NCI-H1417 (cell line): ENCODE measurements around the gene TCN2.
"Not testable (repeated sequence)": the region's sequence is repeated elsewhere in the genome, so short reads cannot be mapped to it uniquely, and the experiment has no call there.

Experiments used
- DNase-seq, 3 experiments: peaks; one replicate each; lab custom pipeline; 2025; lab: John Stamatoyannopoulos, UW

TCN2 gene

GRCh38 chr22:30606455-30607299 lies at the start of gene TCN2:
Gene TCN2, plus strand, starts transcription at chr22:30607174. Its CDS starts 158 bp downstream, at chr22:30607332.
- DNase-seq = peak; percentile 57 to 84 (median 72)

GRCh38 chr22:30557243-30557642 lies 49.7 kb upstream of the TCN2 start:
- DNase-seq = no peak

- DNase-seq = no peak
These were observed 47.1 kb upstream of the TCN2 start for GRCh38 chr22:30559889-30560288.

GRCh38 chr22:30560643-30561202 lies 46.3 kb upstream of the TCN2 start:
- DNase-seq = not testable (repeated sequence)

- no peak for DNase-seq
These were observed 45.4 kb upstream of the TCN2 start for GRCh38 chr22:30561402-30562189.

GRCh38 chr22:30562366-30562765 lies 44.6 kb upstream of the TCN2 start:
- DNase-seq = no peak

- DNase-seq = no peak
These were observed 42.8 kb upstream of the TCN2 start for GRCh38 chr22:30564045-30564760.

GRCh38 chr22:30564761-30565119 lies 42.2 kb upstream of the TCN2 start:
- DNase-seq = no peak

GRCh38 chr22:30565341-30565740 lies 41.6 kb upstream of the TCN2 start:
- DNase-seq = no peak

GRCh38 chr22:30566125-30566524 lies 40.8 kb upstream of the TCN2 start:
- no peak for DNase-seq

GRCh38 chr22:30567277-30567676 lies 39.7 kb upstream of the TCN2 start:
- DNase-seq = not testable (repeated sequence)

- no peak for DNase-seq
These were observed 38.7 kb upstream of the TCN2 start for GRCh38 chr22:30568137-30568805.

GRCh38 chr22:30569674-30570202 lies 37.2 kb upstream of the TCN2 start:
- no peak for DNase-seq

GRCh38 chr22:30572210-30572609 lies 34.8 kb upstream of the TCN2 start:
- no peak for DNase-seq

- DNase-seq = no peak
These were observed 34.0 kb upstream of the TCN2 start for GRCh38 chr22:30572840-30573593.

- peak in 2 of 3 experiments; percentile 6 to 11 for DNase-seq
These were observed 33.3 kb upstream of the TCN2 start for GRCh38 chr22:30573594-30574094.

GRCh38 chr22:30574095-30574981 lies 32.6 kb upstream of the TCN2 start, which contains the start of gene GAL3ST1:
Gene GAL3ST1, minus strand, starts transcription at chr22:30574665. Its CDS starts 17,273 bp downstream, at chr22:30557392.
- peak in 1 of 3 experiments; percentile 1 for DNase-seq

GRCh38 chr22:30574997-30575671 lies 31.8 kb upstream of the TCN2 start:
- DNase-seq = no peak

- DNase-seq = no peak
These were observed 31.1 kb upstream of the TCN2 start for GRCh38 chr22:30575859-30576258.
